ENCODE results near the gene COG4.
"Not testable (repeated sequence)": the region's sequence is repeated elsewhere in the genome, so short reads cannot be mapped to it uniquely, and the experiment has no call there.

The COG4 gene

GRCh38 chr16:70523076-70523742, at the start of gene COG4:
COG4 (minus strand) TSS chr16:70523554; CDS start chr16:70523543, 11 bp downstream.
- DNase-seq = peak; percentile 90

DNA sequence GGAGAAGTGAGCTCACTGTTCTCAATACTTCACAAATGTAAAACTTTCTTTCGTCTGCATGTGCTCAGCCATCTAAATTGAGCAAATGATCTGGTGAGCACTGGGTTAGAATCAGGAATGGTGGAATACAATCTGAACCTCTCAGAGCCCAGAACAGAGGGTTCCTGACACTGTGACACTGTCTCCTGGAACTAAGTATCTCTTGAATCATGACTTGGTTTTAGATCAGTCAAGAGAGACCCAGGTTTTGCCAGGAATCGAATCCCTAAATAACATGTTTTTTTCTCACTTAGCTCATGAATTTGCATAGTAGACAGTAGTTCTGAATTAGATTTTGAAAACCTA, 49.5 kb upstream of the COG4 start:
- no peak for DNase-seq

DNA sequence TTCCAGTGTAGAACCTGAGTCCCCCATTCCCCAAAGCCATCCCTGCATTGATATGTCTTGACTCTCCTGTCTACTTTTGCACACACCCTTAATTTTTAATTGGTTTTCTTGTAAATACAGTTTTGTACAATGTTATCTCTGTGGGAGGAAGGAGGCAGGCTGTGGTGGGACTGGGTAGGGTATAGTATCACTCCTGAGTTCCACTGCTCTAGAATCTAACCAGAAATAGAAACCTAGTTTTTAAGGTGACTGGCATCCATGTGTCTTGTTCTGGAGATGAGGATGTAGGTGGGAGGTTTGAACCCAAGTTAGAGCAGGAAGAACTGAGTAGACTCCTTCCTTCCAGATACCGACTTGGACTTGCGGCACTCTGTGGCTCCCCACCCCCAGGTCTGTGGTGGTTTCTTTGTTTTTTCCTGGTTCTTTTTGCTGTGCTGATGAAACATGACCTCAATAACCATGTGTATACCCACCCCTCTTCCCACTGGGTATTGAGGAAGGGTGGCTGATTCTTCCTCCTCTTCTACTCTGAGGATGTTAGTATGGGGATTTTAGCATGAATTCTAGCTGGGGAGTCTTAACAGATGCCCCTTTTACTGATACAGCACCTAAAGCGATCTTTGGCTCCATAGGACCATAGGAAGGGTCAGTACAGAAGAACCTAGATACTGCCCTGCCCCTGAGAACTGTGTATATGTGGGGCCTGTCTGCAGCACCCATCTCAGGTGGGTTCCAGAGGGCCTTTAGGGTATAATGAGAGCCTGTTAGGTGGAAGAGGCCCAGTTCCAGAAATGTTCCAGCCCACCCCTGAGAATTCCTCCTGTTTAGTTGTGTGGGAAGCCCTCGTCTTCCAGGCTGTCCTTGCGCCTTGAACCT, 48.9 kb upstream of the COG4 start:
- DNase-seq = no peak

GRCh38 chr16:70571623-70572022, 48.3 kb upstream of the COG4 start:
- DNase-seq = no peak

GRCh38 chr16:70570967-70571570, 47.7 kb upstream of the COG4 start:
- no peak for DNase-seq

DNA sequence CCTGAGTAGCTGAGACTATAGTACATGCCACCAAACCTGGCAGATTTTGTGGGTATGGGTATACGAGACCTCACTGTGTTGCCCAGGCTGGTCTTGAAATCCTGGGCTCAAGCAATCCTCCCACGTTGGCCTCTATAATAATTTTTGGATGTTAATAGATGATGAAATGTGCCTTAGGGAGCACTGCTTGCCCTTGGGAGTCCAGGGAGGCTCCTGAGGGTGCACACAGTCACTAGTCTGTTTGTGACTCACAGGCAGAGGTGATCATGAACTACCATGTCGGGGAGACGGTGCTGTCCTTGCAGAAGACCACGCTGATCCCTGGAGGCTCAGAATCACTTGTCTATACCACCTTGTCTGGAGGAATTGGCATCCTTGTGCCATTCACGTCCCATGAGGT, 46.4 kb upstream of the COG4 start:
- DNase-seq = no peak

DNA sequence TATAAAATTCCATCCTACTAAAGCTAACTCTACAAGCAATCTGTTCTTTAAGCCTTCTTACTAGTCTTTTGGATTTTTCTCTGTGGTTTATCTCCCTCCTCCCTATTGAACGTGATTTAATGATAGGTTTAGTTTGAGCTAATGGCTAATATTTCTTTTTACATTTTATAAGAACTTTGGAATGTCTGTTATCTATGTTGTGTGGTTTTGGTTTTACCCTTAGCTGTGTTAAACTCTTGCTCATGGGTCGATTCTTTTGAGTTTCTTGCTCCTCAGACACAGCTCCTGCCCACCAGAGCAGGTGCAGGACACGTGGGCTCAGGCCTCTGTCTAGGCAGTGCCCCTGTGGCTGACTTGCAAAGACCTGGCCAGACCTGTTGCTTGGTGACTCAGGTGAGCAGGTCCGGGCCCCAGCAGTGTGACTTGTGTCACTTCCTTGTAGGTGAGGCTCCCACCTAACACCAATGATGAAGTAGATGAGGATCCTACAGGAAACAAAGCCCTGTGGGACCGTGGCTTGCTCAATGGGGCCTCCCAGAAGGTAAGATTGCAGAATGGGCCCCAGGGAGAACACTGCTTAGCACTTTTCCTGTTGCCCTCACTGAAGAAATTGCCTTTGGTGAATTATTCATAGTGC, 45.4 kb upstream of the COG4 start:
- DNase-seq = no peak

DNA sequence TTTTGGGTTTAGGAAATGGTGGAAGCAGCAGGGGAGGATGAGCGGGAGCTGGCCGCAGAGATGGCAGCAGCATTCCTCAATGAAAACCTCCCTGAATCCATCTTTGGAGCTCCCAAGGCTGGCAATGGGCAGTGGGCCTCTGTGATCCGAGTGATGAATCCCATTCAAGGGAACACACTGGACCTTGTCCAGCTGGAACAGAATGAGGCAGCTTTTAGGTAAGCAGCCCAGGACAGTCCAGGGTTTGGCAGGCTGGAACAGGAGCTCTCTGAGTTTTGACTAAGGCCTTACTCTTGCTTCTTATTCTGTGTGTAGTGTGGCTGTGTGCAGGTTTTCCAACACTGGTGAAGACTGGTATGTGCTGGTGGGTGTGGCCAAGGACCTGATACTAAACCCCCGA, 41.7 kb upstream of the COG4 start:
- DNase-seq = no peak

- no peak for DNase-seq
Measured at GRCh38 chr16:70563636-70564035, 40.3 kb upstream of the COG4 start.

DNA sequence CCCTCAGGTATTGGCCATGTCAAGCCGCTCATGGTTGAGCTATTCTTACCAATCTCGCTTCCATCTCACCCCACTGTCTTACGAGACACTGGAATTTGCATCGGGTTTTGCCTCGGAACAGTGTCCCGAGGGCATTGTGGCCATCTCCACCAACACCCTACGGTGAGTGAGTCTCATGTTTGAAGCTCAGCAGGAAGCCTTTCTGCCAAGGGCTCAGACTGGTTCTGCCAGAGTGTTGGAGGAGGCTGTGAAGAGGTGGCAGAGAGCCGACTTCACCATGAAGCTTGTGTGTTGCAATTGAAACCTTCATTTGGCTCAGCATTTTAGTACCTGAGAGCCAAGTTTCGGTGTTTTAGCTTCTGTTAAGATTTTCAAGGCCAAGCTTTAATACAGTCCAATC, 38.3 kb upstream of the COG4 start:
- no peak for DNase-seq

DNA sequence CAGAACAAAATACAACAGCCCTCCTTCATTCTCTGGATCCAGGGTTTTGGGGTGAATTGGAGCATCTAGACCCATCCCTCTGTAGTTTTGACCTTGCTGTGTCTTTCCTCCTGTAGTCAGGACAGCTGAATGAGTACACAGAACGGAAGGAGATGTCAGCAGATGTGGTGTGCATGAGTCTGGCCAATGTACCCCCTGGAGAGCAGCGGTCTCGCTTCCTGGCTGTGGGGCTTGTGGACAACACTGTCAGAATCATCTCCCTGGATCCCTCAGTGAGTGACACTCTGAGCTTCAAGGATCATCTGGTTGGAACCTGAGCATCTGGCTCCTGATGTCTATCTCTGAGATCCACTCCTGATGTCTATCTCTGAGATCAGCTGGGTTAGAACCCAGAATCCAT, 32.7 kb upstream of the COG4 start:
- no peak for DNase-seq

- DNase-seq = no peak
Measured at GRCh38 chr16:70553645-70554044, 30.3 kb upstream of the COG4 start.

DNA sequence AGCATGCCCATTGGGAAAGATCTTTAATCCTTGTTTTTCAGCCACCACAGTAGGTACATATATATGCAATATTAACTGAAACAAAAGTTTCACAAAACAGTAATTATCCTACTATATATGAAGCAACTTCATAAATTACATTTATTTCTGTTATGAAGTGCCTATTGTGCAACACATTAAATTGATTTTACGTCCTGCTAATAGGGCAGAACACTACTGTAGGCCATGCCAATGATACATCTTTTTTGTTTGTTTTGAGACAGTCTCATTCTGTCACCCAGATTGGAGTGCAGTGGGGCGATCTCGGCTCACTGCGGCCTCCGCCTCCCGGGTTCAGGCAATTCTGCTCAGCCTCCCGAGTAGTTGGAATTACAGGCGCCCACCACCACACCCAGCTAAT, 29.3 kb upstream of the COG4 start:
- DNase-seq = no peak

GRCh38 chr16:70551788-70552187, 28.4 kb upstream of the COG4 start:
- no peak for DNase-seq

DNA sequence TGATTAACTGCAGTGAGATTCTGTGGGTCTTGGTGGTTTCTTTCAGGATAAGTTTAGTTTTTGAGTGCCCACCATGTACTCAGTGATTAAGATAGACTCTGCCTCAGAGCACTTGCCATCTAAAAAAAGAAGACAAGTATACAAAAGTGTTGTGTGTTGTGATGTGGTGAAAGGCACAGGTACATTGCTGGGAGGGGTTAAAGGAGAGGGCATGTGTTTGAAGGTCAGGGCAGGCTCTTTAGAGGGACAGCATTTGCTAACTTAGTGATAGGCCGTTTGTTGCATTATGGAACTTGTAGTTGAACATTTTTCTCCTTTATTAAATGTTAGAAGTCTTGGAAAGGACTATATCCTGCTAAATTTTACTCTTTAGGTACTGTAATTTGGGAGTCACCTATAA, 26.7 kb upstream of the COG4 start:
- DNase-seq = no peak

DNA sequence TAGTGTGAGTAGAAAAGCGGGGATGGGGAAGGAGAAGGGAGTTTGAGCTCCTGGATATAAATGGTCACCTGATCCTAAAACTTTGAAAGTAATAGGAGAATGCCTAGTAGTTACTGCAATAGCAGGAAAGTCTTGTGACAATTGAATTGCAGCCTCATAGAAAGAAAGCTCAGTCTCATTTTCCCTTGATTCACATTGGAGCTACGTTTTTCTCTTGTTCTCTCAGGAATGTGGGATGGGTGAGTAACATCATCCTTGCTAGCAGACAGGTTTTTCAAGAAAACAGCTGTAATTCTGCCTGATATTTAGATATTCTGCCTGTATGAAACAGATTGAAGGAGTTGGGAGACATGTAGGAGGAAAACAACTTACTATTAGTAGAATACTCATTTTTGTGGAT, 25.6 kb upstream of the COG4 start:
- DNase-seq = no peak

- DNase-seq = no peak
Measured at GRCh38 chr16:70544548-70544947, 21.2 kb upstream of the COG4 start.

- DNase-seq = no peak
Measured at GRCh38 chr16:70540994-70541393, 17.6 kb upstream of the COG4 start.

GRCh38 chr16:70534971-70535370, 11.6 kb upstream of the COG4 start:
- DNase-seq = no peak

- DNase-seq = not testable (repeated sequence)
Measured at GRCh38 chr16:70529954-70530353, 6.6 kb upstream of the COG4 start.

DNA sequence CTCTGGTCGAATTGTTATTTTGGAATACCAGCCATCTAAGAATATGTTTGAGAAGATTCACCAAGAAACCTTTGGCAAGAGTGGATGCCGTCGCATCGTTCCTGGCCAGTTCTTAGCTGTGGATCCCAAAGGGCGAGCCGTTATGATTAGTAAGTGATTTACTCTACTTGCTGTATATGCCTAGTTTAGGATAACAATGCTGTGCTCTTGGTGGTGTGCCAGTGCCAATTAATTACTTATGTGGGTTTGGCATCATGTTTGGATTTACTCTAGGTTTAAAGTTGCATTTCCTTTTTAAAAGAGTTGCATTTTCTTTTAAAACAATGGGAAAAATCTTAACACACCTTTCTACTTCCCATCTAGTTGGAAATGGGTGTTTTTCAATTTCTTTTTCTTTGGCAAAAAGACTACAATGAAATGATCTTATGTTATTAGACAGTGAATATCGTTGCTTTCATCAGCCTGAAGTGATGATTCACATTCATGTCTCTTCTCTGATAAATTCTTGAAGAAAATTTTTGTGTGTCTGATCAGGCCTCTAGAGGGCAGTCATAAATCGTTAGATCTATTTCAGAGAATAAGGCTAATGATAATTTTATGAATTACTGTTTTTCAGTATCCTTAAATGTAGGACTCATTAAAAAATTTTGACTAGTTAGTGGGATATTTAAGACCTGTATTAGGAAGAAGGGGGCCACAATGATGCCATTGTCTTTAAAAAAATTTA, 5.9 kb upstream of the COG4 start:
- peak; percentile 60 for DNase-seq

- no peak for DNase-seq
Measured at GRCh38 chr16:70527315-70527996, 4.1 kb upstream of the COG4 start.

Measured in DMS53 (cell line).